Tibial nerve (tissue), 4 donors: ENCODE results near the gene WASF2. TPM values are rescaled to one million over a fixed set of nuclear protein-coding genes. Genes with fewer than 3 reads are reported as not detected.

Experiments
- DNase-seq, 2 donors: peaks; one replicate each; pipeline ENCODE4 v3.0.0-alpha.2; 2019; ENCODE audit warnings: low spot score in 2 of 2
- H3K27ac ChIP-seq, 4 donors: fragments of 200-600 bp; sonication (generic) in 3 of 4; one replicate each; pipeline ENCODE4 v1.5.1; 2017 to 2019; ENCODE audit warnings: mild to moderate bottlenecking in 1 of 4
- H3K27me3 ChIP-seq, 2 donors: fragments of 200-600 bp; sonication (generic) in 1 of 2; one replicate each; pipeline versions ENCODE4 v1.5.1 to v1.6.0; 2017 to 2019
- H3K36me3 ChIP-seq, 3 donors: fragments of 200-600 bp; sonication (generic); one replicate each; pipeline ENCODE4 v1.5.1; 2018 to 2019
- H3K4me1 ChIP-seq, 4 donors: fragments of 200-600 bp; sonication (generic) in 3 of 4; one replicate each; pipeline ENCODE4 v1.5.1; 2017 to 2019
- H3K4me3 ChIP-seq, 4 donors: fragments of 200-600 bp; sonication (generic) in 3 of 4; one replicate each; pipeline ENCODE4 v1.5.1; 2017 to 2019; ENCODE audit warnings: mild to moderate bottlenecking in 1 of 4, moderate library complexity in 1 of 4
- H3K9me3 ChIP-seq, 4 donors: fragments of 200-600 bp; sonication (generic) in 3 of 4; one replicate each; pipeline ENCODE4 v1.5.1; 2017 to 2019
- CTCF ChIP-seq, 5 experiments: fragments of 200-600 bp in 3 of 5; fragments of 450-650 bp in 2 of 5; sonication (generic) in 3 of 5; IDR thresholded peaks; one replicate each; pipeline ENCODE4 v1.5.1; 2016 to 2019; ENCODE audit warnings: antibody characterized with exemption in 5 of 5, mild to moderate bottlenecking in 3 of 5, moderate library complexity in 2 of 5
- EP300 ChIP-seq, 2 donors: sonication (generic); formaldehyde crosslinking; IDR thresholded peaks; one replicate each; pipeline ENCODE4 v1.6.1; 2017; ENCODE audit warnings: antibody characterized with exemption in 2 of 2, mild to moderate bottlenecking in 1 of 2
- POLR2A ChIP-seq, 2 donors: fragments of 450-650 bp; IDR thresholded peaks; one replicate each; pipeline ENCODE4 v1.6.1; 2017; ENCODE audit warnings: antibody characterized with exemption in 2 of 2, mild to moderate bottlenecking in 2 of 2, moderate library complexity in 2 of 2
- WGBS, 2 donors: methylation state at CpG; one replicate each; pipeline ENCODE4 v1.1.5; 2018; 5-methylcytosine and 5-hydroxymethylcytosine counted together
- total RNA-seq, 4 donors: library from RNA; depleted of rRNA; stranded (reverse); fragments of >200 nt; gene quantifications; one replicate each; pipeline ENCODE4 v1.1.0, GENCODE V29; 2016

WASF2 gene
- total RNA-seq, 4 donors from 2014 or later = 74.9 to 95.9 (median 83.4) TPM

- Histone ChIP-seq H3K4me3 (no peak overlapping the region), H3K4me1 (peaks cover 0 to 55% (median 30%) of the 10 kb centered on the region in 4 donors), H3K27ac (peak overlapping the region in 3 of 4 donors; percentile 38 to 80 (median 77)), H3K36me3 (peaks cover 0 to 54% (median 0%) of the 10 kb centered on the region in 3 donors), H3K27me3 (no peaks in the 10 kb centered on the region), H3K9me3 (no peaks in the 10 kb centered on the region)
- TF ChIP-seq CTCF (IDR thresholded peaks at IDR 0.05) = no peak
- TF ChIP-seq POLR2A (IDR thresholded peaks at IDR 0.05) = no peak
- TF ChIP-seq EP300 (IDR thresholded peaks at IDR 0.05) = no peak
- DNase-seq = no peak
- WGBS, 2 donors = 3 to 4% methylated on average over 2 of the region's 2 CpGs
These were observed 45.4 kb upstream of the WASF2 start for GRCh38 chr1:27535386-27535785.

- 85 to 87% methylated on average over 14 of the region's 14 CpGs for WGBS, 2 donors
- H3K27me3 ChIP-seq = no peaks in the 10 kb centered on the region
- H3K27ac ChIP-seq = peak overlapping the region in 2 of 4 donors; percentile 81 to 88
- no peaks in the 10 kb centered on the region for H3K9me3 ChIP-seq
- DNase-seq = no peak
- peaks cover 0 to 53% (median 44%) of the 10 kb centered on the region in 4 donors for H3K4me1 ChIP-seq
- no peak for TF ChIP-seq POLR2A (IDR thresholded peaks at IDR 0.05)
- no peak for TF ChIP-seq CTCF (IDR thresholded peaks at IDR 0.05)
- no peak for TF ChIP-seq EP300 (IDR thresholded peaks at IDR 0.05)
- H3K36me3 ChIP-seq = peaks cover 0 to 41% (median 0%) of the 10 kb centered on the region in 3 donors
- H3K4me3 ChIP-seq = no peak overlapping the region
These were observed 42.2 kb upstream of the WASF2 start for GRCh38 chr1:27531959-27532685.

- Histone ChIP-seq H3K27me3 (no peaks in the 10 kb centered on the region), H3K27ac (peak overlapping the region; percentile 72 to 88 (median 80)), H3K4me3 (no peak overlapping the region), H3K9me3 (no peaks in the 10 kb centered on the region), H3K36me3 (peaks cover 0 to 39% (median 0%) of the 10 kb centered on the region in 3 donors), H3K4me1 (peaks cover 0 to 53% (median 44%) of the 10 kb centered on the region in 4 donors)
- DNase-seq = no peak
- 92 to 96% methylated on average over 10 of the region's 10 CpGs for WGBS, 2 donors
- TF ChIP-seq CTCF (IDR thresholded peaks at IDR 0.05) = no peak
- TF ChIP-seq POLR2A (IDR thresholded peaks at IDR 0.05) = no peak
- no peak for TF ChIP-seq EP300 (IDR thresholded peaks at IDR 0.05)
These were observed 40.2 kb upstream of the WASF2 start for GRCh38 chr1:27530192-27530591.

GRCh38 chr1:27529704-27530018, 39.7 kb upstream of the WASF2 start:
- DNase-seq = no peak
- no peaks in the 10 kb centered on the region for H3K9me3 ChIP-seq
- 73 to 79% methylated on average over 5 of the region's 5 CpGs for WGBS, 2 donors
- TF ChIP-seq EP300 (IDR thresholded peaks at IDR 0.05) = no peak
- TF ChIP-seq POLR2A (IDR thresholded peaks at IDR 0.05) = no peak
- no peak for TF ChIP-seq CTCF (IDR thresholded peaks at IDR 0.05)
- peaks cover 0 to 53% (median 47%) of the 10 kb centered on the region in 4 donors for H3K4me1 ChIP-seq
- H3K4me3 ChIP-seq = no peak overlapping the region
- peaks cover 0 to 34% (median 0%) of the 10 kb centered on the region in 3 donors for H3K36me3 ChIP-seq
- no peaks in the 10 kb centered on the region for H3K27me3 ChIP-seq
- peak overlapping the region; percentile 72 to 88 (median 80) for H3K27ac ChIP-seq
